ENCODE results near the gene SYNM.
A peak's percentile ranks its signal among the peaks of the same experiment; 100 is the strongest.

The SYNM gene

DNA sequence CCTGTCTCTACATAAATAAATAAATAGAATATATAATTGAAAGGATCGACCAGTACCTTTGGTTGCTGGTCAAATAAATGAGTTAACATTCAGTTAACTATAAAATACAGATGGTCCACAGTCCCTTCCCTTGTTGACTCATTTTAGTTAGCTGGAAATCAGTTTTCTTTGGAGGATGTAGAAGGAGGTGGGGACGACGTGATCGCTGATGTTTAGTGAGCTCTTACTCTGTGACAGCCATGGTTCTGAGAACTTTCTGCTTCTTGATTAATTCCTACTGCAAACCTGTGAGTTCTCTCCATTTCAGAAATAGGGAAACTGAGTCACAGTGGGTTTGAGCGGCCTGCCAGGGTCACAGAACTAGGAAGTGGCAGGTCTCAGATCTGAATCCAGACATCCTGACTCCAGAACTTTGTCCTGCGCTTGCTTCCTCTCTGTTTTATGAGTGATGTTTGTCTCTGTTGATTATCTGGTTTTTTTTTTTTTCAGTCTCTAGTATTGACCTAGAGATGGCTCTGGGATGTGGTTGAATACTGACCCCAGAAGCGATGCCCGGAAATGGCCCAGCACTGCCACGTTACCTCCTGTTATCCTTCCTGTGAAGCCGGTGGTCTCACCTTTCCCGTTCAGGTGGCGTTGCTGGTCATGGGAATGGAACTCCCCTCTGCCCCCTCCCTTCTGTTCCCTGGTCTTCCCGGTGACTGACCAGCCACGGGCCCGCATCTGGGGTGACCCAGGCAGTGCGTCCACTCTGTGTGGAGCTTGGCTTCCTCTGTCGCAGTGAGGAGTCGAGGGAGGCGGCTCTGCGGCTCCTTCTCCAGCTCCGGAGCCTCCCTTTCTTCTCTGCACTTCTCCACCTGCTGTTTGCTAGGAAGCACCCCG lies 18.2 kb downstream of the SYNM start:
- no peak for TF ChIP-seq CTCF (IDR thresholded peaks at IDR 0.05; ENCODE audit: low read depth, low read length)
- Histone ChIP-seq H3K27ac (peak overlapping the region; percentile 72), H3K9me3 (ENCODE audit: severe bottlenecking) (no peaks in the 10 kb centered on the region), H3K4me3 (ENCODE audit: low read depth, low read length) (no peak overlapping the region), H3K27me3 (ENCODE audit: insufficient read depth, low read depth, severe bottlenecking) (no peaks in the 10 kb centered on the region), H3K36me3 (peaks cover 36% of the 10 kb centered on the region)
- no peak for DNase-seq

DNA sequence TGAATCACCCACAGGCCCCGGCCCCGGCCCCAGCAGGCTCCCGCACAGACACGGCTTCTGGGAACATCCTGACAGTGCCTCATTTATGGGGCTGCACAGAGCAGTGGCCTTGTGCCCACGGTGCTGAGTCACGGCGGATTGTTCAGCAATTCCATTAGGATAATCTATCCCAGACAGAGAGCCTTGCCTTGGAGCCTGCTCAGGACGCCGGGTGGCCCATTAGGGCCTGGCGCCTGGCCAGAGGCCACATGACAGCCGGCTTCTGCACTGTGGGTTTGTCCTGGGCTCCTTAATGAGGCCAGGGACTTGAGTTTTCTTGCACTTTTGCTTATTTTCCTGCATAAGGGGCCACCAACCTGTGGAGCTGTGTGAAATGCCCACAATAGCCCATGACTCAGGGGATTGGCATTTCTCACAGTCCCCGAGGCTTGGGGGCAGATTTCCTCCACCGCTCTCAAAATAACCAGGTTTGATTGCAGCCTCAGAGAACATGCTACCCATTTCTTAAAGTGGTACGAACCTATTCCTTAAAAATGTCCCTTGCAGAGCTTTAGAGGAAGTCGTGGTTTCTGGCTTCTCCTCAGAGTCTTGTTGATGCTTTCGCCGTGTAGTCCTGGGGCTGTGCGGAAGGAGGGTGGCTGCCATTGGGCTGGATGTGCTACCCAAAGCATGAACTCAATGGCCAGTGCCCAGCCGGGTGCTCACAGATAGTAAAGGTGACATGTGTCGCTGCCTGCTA lies 19.0 kb downstream of the SYNM start:
- H3K9me3 ChIP-seq (ENCODE audit: severe bottlenecking), result no peaks in the 10 kb centered on the region
- H3K36me3 ChIP-seq, result peaks cover 38% of the 10 kb centered on the region
- TF ChIP-seq CTCF (IDR thresholded peaks at IDR 0.05; ENCODE audit: low read depth, low read length), result no peak
- H3K4me3 ChIP-seq (ENCODE audit: low read depth, low read length), result no peak overlapping the region
- no peaks in the 10 kb centered on the region for H3K27me3 ChIP-seq (ENCODE audit: insufficient read depth, low read depth, severe bottlenecking)
- peak; percentile 84 for DNase-seq
- peak overlapping the region; percentile 72 for H3K27ac ChIP-seq

DNA sequence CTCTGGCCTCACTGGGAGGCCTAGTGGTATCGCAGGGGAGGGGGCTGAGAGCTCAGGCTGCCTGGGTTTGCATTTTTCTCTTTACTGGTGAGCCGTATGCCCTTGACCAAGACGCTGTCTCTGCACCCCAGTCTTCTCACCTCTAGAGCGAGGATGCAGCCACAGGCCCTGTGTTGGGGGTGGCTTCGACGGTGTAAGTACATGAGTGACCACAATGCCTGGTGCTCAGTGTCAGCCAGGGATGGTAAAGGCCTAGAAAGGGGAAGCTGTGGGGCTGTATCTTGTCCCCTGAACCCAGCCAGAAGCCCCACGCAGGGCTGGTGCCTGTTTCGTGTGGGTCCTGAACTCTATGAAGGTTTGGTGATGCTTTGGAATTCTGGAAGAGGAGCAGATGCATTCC lies 19.8 kb downstream of the SYNM start:
- Histone ChIP-seq H3K36me3 (peaks cover 40% of the 10 kb centered on the region), H3K4me3 (ENCODE audit: low read depth, low read length) (no peak overlapping the region), H3K9me3 (ENCODE audit: severe bottlenecking) (no peaks in the 10 kb centered on the region), H3K27ac (no peak overlapping the region), H3K27me3 (ENCODE audit: insufficient read depth, low read depth, severe bottlenecking) (no peaks in the 10 kb centered on the region)
- TF ChIP-seq CTCF (IDR thresholded peaks at IDR 0.05; ENCODE audit: low read depth, low read length), result no peak
- DNase-seq, result no peak

DNA sequence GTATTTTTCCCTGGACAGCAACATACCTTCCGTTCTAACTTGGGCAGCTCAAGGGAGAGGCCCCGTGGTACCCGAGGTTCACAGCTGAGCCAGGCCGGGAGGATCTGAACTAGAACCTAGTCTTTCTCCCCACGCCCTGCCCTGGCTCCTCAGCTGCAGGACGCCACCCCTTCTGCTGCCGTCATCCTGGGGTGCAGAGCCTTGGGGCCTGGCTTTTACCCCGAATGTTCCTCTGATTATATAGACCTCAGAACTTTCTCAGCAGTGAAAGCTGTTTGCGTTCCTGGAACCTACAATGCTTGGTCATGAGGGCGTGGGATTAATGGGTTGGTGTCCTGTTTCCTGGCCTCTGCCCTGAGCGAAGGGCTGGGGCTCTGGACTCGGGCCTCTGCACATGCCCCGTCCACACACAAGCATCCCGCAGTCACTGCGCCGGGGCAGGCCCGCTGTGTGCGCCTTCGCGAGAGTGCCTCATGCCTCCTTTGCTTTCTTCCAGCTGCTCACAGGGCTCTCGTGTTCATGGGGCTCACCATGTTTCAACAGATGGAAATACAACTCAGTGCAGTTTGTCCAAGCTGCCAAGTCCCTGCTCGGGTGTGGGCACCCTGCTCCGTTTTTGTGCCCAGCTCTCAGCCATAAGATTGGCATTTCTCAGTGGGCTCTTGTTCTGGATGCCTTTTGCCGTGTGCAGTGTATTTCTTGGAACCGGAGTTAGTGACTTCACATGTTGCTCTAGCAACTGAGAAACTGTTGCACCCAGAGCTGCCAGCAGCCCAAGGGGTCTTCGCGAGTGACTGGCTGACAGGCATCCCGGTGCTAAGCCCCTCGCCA lies 20.4 kb downstream of the SYNM start:
- Histone ChIP-seq H3K27ac (no peak overlapping the region), H3K9me3 (ENCODE audit: severe bottlenecking) (no peaks in the 10 kb centered on the region), H3K4me3 (ENCODE audit: low read depth, low read length) (no peak overlapping the region), H3K36me3 (peaks cover 42% of the 10 kb centered on the region), H3K27me3 (ENCODE audit: insufficient read depth, low read depth, severe bottlenecking) (no peaks in the 10 kb centered on the region)
- no peak for TF ChIP-seq CTCF (IDR thresholded peaks at IDR 0.05; ENCODE audit: low read depth, low read length)
- DNase-seq, result no peak

GRCh38 chr15:99126131-99126588 lies 21.3 kb downstream of the SYNM start:
- no peak for TF ChIP-seq CTCF (IDR thresholded peaks at IDR 0.05; ENCODE audit: low read depth, low read length)
- Histone ChIP-seq H3K27ac (no peak overlapping the region), H3K27me3 (ENCODE audit: insufficient read depth, low read depth, severe bottlenecking) (no peaks in the 10 kb centered on the region), H3K36me3 (peaks cover 50% of the 10 kb centered on the region), H3K4me3 (ENCODE audit: low read depth, low read length) (no peak overlapping the region), H3K9me3 (ENCODE audit: severe bottlenecking) (no peaks in the 10 kb centered on the region)
- no peak for DNase-seq

All from WERI-Rb-1 (cell line).